SIG-M5 treated with dmso at 0.1 percent for 504 hours (cell line): ENCODE data around the gene LIME1.

Experiments
- DNase-seq: peaks from one replicate; lab custom pipeline; 2025; ENCODE audit not compliant: unreplicated experiment; lab: John Stamatoyannopoulos, UW

The LIME1 gene

GRCh38 chr20:63735859-63736718 lies at the start of gene LIME1:
TSS of gene LIME1 (plus strand) at chr20:63736664. CDS start at chr20:63737550, 886 bp downstream.
- DNase-seq: no peak

GRCh38 chr20:63687419-63688178 lies 48.9 kb upstream of the LIME1 start:
- no peak for DNase-seq

- no peak for DNase-seq
Observed at GRCh38 chr20:63688228-63689045, 48.0 kb upstream of the LIME1 start.

GRCh38 chr20:63689046-63690002 lies 47.1 kb upstream of the LIME1 start:
- DNase-seq: no peak

GRCh38 chr20:63690003-63690897 lies 46.2 kb upstream of the LIME1 start:
- DNase-seq: no peak

- DNase-seq: no peak
Observed at GRCh38 chr20:63690898-63691710, 45.4 kb upstream of the LIME1 start.

- DNase-seq: no peak
Observed at GRCh38 chr20:63691711-63692435, 44.6 kb upstream of the LIME1 start.

- no peak for DNase-seq
Observed at GRCh38 chr20:63692436-63693082, 43.9 kb upstream of the LIME1 start.

- DNase-seq: no peak
Observed at GRCh38 chr20:63693083-63693732, 43.3 kb upstream of the LIME1 start.

- no peak for DNase-seq
Observed at GRCh38 chr20:63693733-63694583, 42.5 kb upstream of the LIME1 start.

- no peak for DNase-seq
Observed at GRCh38 chr20:63694584-63695423, 41.7 kb upstream of the LIME1 start.

GRCh38 chr20:63695424-63696305 lies 40.8 kb upstream of the LIME1 start:
- no peak for DNase-seq

- no peak for DNase-seq
Observed at GRCh38 chr20:63696306-63696627, 40.2 kb upstream of the LIME1 start.
